WTC11 (cell line): Measurements from ENCODE around the gene DBNL. TPM values are rescaled to one million over a fixed set of nuclear protein-coding genes. Genes with fewer than 3 reads are reported as not detected.
"Not testable (repeated sequence)": the region's sequence is repeated elsewhere in the genome, so short reads cannot be mapped to it uniquely, and the experiment has no call there.

Experiments used
- ATAC-seq: fragments of 200-7000 bp; cut with Tn5 transposase; 2 replicates; pipeline ENCODE4 v1.10.0; 2021; ENCODE audit warnings: mild to moderate bottlenecking, moderate library complexity
- CTCF ChIA-PET: fragments of 300-600 bp; sonication (Branson Sonifier 250); formaldehyde crosslinking; loops from one replicate; lab custom pipeline; 2021; ENCODE audit warnings: antibody characterized with exemption; lab: Charles Lee
- POLR2A ChIA-PET: fragments of 350-600 bp; sonication (Branson Sonifier 250); formaldehyde crosslinking; loops from one replicate; lab custom pipeline; 2021; ENCODE audit warnings: antibody characterized with exemption; lab: Charles Lee
- DNase-seq: peaks from one replicate; pipeline ENCODE4 v3.0.0; 2021; ENCODE audit warnings: low spot score
- H3K27ac Mint-ChIP-seq: 2 replicates; pipeline ENCODE4 v1.8.0; 2021; ENCODE audit warnings: mixed read lengths
- H3K27me3 Mint-ChIP-seq: 2 replicates; pipeline ENCODE4 v1.8.0; 2021; ENCODE audit warnings: low read depth, mild to moderate bottlenecking, moderate library complexity, mixed read lengths
- H3K36me3 Mint-ChIP-seq: 2 replicates; pipeline ENCODE4 v1.8.0; 2021; ENCODE audit warnings: mixed read lengths
- H3K4me1 Mint-ChIP-seq: 2 replicates; pipeline ENCODE4 v1.8.0; 2022; ENCODE audit warnings: mixed read lengths
- H3K4me3 Mint-ChIP-seq: 2 replicates; pipeline ENCODE4 v1.8.0; 2021; ENCODE audit warnings: mild to moderate bottlenecking, moderate library complexity, mixed read lengths
- H3K9me3 Mint-ChIP-seq: 2 replicates; pipeline ENCODE4 v1.8.0; 2021; ENCODE audit warnings: mixed read lengths
- AFF4 ChIP-seq: sonication (generic); formaldehyde crosslinking; IDR thresholded peaks from 2 replicates; pipeline ENCODE4 v1.8.1; 2023; ENCODE audit warnings: mild to moderate bottlenecking, missing genetic modification reagents, borderline replicate concordance
- AR ChIP-seq: fragments of 250-450 bp; sonication (Bioruptor Pico); IDR thresholded peaks from 2 replicates; pipeline ENCODE4 v1.9.0; 2021; ENCODE audit warnings: mild to moderate bottlenecking
- FOXK1 ChIP-seq: sonication (generic); formaldehyde crosslinking; IDR thresholded peaks from 2 replicates; pipeline ENCODE4 v1.8.0; 2022; ENCODE audit warnings: mild to moderate bottlenecking, moderate library complexity, missing genetic modification reagents
- FOXP4 ChIP-seq: sonication (generic); formaldehyde crosslinking; IDR thresholded peaks from 2 replicates; pipeline ENCODE4 v1.8.0; 2022; ENCODE audit warnings: mild to moderate bottlenecking, missing genetic modification reagents
- JAZF1 ChIP-seq: fragments of 250-450 bp; sonication (Bioruptor Pico); IDR thresholded peaks from 2 replicates; pipeline ENCODE4 v1.9.0; 2021; ENCODE audit warnings: moderate library complexity, mild to moderate bottlenecking, inconsistent platforms
- NR3C1 ChIP-seq: sonication (generic); formaldehyde crosslinking; conservative IDR thresholded peaks from 2 replicates; pipeline ENCODE4 v1.8.1; 2023; ENCODE audit warnings: low read depth, mild to moderate bottlenecking, missing genetic modification reagents
- RORB ChIP-seq: fragments of 250-450 bp; sonication (Bioruptor Pico); IDR thresholded peaks from 2 replicates; pipeline ENCODE4 v1.9.0; 2021; ENCODE audit warnings: mild to moderate bottlenecking
- SP1 ChIP-seq: sonication (generic); formaldehyde crosslinking; conservative IDR thresholded peaks from 2 replicates; pipeline ENCODE4 v1.8.1; 2022; ENCODE audit warnings: missing genetic modification reagents
- ZBTB21 ChIP-seq: sonication (generic); formaldehyde crosslinking; IDR thresholded peaks from 2 replicates; pipeline ENCODE4 v1.8.1; 2023; ENCODE audit warnings: mild to moderate bottlenecking, missing genetic modification reagents, borderline replicate concordance
- ZNF281 ChIP-seq: sonication (generic); formaldehyde crosslinking; IDR thresholded peaks from 2 replicates; pipeline ENCODE4 v1.8.0; 2023; ENCODE audit warnings: mild to moderate bottlenecking, missing genetic modification reagents
- ZNF317 ChIP-seq: sonication (generic); formaldehyde crosslinking; IDR thresholded peaks from 2 replicates; pipeline ENCODE4 v1.8.1; 2023; ENCODE audit warnings: low read depth, mild to moderate bottlenecking, moderate library complexity, missing genetic modification reagents, borderline replicate concordance
- ZNF416 ChIP-seq: fragments of 250-450 bp; sonication (Bioruptor Pico); IDR thresholded peaks from 2 replicates; pipeline ENCODE4 v1.9.0; 2021; ENCODE audit warnings: mild to moderate bottlenecking, inconsistent platforms
- ZSCAN18 ChIP-seq: fragments of 250-450 bp; sonication (Bioruptor Pico); IDR thresholded peaks from 2 replicates; pipeline ENCODE4 v2.1.2; 2022; ENCODE audit warnings: mild to moderate bottlenecking, moderate library complexity
- total RNA-seq: library from RNA; stranded (reverse); gene quantifications from 3 replicates; pipeline ENCODE4 v1.2.3, GENCODE V29; 2021

DBNL gene
- total RNA-seq, 1 experiment from 2014 or later = 36.1 TPM

- POLR2A ChIA-PET, H3K4me1 Mint-ChIP-seq, H3K36me3 Mint-ChIP-seq, H3K9me3 Mint-ChIP-seq: not testable (repeated sequence)
- peak; percentile 82 for DNase-seq
- peak; percentile 71 for ATAC-seq
- H3K4me3 Mint-ChIP-seq = peak overlapping the region; percentile 68
- H3K27ac Mint-ChIP-seq = peak overlapping the region; percentile 40; the same call in 1 of the 2 replicates
- H3K27me3 Mint-ChIP-seq = peaks cover 41% of the 10 kb centered on the region
- CTCF ChIA-PET = interaction anchor here (0.6 to 0.7 kb wide), 2 partner anchors 11 to 157 kb away, joined by 3 to 4 read pairs; no protein-coding TSS in a partner anchor
- TF ChIP-seq FOXK1 = peak; percentile 79
- TF ChIP-seq SP1 = 0 out of 2 replicates have a peak, but pooled peaks have one; percentile 18
- TF ChIP-seq, all 79 proteins: peak for 2; not testable (repeated sequence) for 77
These were observed 5.4 kb upstream of the DBNL start for GRCh38 chr7:44038961-44039558.

- H3K4me3 Mint-ChIP-seq, POLR2A ChIA-PET, H3K4me1 Mint-ChIP-seq, H3K9me3 Mint-ChIP-seq, H3K36me3 Mint-ChIP-seq, H3K27ac Mint-ChIP-seq, DNase-seq, CTCF ChIA-PET: not testable (repeated sequence)
- H3K27me3 Mint-ChIP-seq = peaks cover 41% of the 10 kb centered on the region
- peak; percentile 0; the same call in 1 of the 2 replicates for ATAC-seq
These were observed 4.6 kb upstream of the DBNL start for GRCh38 chr7:44039800-44040492.

- Mint-ChIP-seq H3K4me3 (peak overlapping the region; percentile 68; the same call in 1 of the 2 replicates), H3K27me3 (peaks cover 41% of the 10 kb centered on the region), H3K4me1 (peaks cover 12% of the 10 kb centered on the region)
- H3K9me3 Mint-ChIP-seq, ATAC-seq, H3K36me3 Mint-ChIP-seq, H3K27ac Mint-ChIP-seq, CTCF ChIA-PET, POLR2A ChIA-PET: not testable (repeated sequence)
- 0 out of 2 replicates have a peak, but pooled peaks have one; percentile 27 for TF ChIP-seq SP1
- DNase-seq = peak; percentile 27
These were observed 4.0 kb upstream of the DBNL start for GRCh38 chr7:44040493-44040891.

GRCh38 chr7:44042221-44042620 lies 2.3 kb upstream of the DBNL start:
- Mint-ChIP-seq H3K36me3 (peaks cover 7% of the 10 kb centered on the region; the same call in 1 of the 2 replicates), H3K4me1 (peaks cover 13% of the 10 kb centered on the region), H3K27me3 (peaks cover 33% of the 10 kb centered on the region), H3K4me3 (no peak overlapping the region), H3K9me3 (peaks cover 5% of the 10 kb centered on the region; the same call in 1 of the 2 replicates), H3K27ac (no peak overlapping the region)
- ATAC-seq (no peak), DNase-seq (no peak)
- ChIA-PET CTCF (no interaction called here), POLR2A (interaction anchor here (0.7 kb wide), 1 partner anchor 36 kb away, joined by 6 read pairs; no protein-coding TSS in a partner anchor)
- no peak for TF ChIP-seq RORB (CRISPR knock-in tag)
- TF ChIP-seq ZNF317 (CRISPR knock-in tag) = no peak
- TF ChIP-seq ZNF281 (CRISPR knock-in tag) = no peak
- TF ChIP-seq JAZF1 (CRISPR knock-in tag) = no peak
- no peak for TF ChIP-seq AR (CRISPR knock-in tag)
- TF ChIP-seq NR3C1 = no peak
- TF ChIP-seq ZNF416 (CRISPR knock-in tag) = no peak
- no peak for TF ChIP-seq ZBTB21 (CRISPR knock-in tag)
- no peak for TF ChIP-seq AFF4 (CRISPR knock-in tag)
- TF ChIP-seq FOXP4 (CRISPR knock-in tag) = no peak
- TF ChIP-seq ZSCAN18 (CRISPR knock-in tag) = no peak
